Dermis microvascular lymphatic vessel endothelial cell (primary cell): ENCODE data around the gene SH3BGR. TPM values are rescaled to one million over a fixed set of nuclear protein-coding genes. Genes with fewer than 3 reads are reported as not detected.
"Not testable (repeated sequence)": the region's sequence is repeated elsewhere in the genome, so short reads cannot be mapped to it uniquely, and the experiment has no call there.

Experiments
- DNase-seq, 2 donors: peaks; one replicate each; pipeline versions ENCODE4 v3.0.0 to v3.0.0-alpha.2; 2010; ENCODE audit warnings: low read depth in 2 of 2
- total RNA-seq: library from RNA; depleted of rRNA; stranded (reverse); fragments of >200 nt; gene quantifications from 2 replicates; pipeline ENCODE4 v1.2.1, GENCODE V29; 2014

The SH3BGR gene
- total RNA-seq, result 0.13 and 0.51 TPM in 2 replicates

DNA sequence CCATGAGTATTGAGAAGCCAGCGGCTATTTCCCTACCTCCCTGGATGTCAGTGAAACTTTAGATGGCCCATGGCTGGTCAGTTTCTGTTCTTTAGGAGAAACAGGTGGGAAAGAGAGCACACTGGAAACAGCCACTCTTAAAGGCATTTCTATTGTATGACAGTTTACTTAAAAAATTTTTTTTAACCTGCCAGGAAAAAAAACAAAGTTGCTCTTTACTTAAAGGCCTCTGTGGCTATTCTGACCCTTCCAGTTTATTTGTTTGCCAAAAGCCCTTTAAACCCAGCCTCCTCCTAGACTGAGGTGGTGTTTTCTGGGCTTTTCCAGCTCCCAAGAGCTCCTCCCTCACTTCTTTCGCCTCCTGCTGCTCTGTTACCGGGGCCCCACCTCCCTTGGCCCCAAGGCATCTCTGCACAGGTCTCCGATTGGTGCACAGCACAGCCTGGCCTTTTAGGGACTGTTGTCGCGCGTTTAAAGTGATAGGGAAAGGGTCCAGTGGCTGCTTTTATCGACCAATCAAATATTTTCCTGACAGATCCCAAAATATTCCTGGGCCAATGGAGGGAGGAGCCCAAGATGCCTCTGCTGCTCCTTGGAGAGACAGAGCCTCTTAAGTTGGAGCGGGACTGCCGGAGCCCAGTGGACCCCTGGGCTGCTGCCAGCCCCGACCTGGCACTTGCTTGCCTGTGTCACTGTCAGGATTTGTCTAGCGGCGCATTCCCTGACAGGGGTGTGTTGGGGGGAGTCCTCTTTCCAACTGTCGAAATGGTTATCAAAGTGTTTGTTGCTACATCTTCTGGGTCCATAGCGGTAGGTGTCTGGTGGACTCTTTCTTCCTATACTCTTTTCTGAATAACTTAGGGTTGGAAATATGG is at the start of gene SH3BGR:
Gene SH3BGR (plus strand): TSS at position 639 of the 875 bp plus-strand sequence. CDS start 127 bp downstream, at position 766.
- DNase-seq, result no peak

DNA sequence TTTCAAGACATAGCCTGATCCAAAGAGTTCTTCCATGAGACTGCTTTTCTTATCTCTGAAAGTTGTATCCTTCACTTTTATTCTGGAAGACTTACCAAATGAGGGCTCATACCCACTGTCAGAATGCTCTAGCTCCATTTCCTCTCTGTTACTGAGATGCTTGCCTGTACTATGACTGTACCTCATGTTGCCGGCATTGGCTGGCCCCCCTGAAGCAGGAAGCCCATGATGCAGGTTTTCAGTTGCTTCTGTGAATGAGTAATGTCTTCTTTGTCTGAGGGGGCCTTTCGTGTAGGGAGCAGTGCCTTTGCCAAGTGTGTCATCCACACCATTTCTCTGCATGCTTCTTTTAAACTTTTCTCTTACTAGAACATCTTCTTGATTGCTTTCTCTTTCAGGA is 45.7 kb upstream of the SH3BGR start:
- DNase-seq, result no peak

DNA sequence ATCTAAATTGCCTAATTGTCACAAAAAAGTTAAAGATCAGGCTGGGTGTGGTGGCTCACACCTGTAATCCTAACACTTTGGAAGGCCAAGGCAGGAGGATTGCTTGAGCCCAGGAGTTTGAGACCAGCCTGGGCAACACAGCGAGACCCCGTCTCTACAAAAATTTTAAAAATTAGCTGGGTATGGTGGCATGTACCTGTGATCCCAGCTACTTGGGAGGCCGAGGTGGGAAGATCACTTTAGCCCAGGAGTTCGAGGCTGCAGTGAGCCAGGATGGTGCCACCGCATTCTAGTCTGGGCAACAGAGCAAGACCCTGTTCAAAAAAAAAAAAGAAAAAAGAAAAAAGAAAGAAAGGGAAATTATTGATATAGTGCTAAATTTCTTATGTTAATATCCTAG is 32.6 kb upstream of the SH3BGR start:
- DNase-seq, result not testable (repeated sequence)

GRCh38 chr21:39422527-39423241 is 29.1 kb upstream of the SH3BGR start:
- DNase-seq, result no peak

DNA sequence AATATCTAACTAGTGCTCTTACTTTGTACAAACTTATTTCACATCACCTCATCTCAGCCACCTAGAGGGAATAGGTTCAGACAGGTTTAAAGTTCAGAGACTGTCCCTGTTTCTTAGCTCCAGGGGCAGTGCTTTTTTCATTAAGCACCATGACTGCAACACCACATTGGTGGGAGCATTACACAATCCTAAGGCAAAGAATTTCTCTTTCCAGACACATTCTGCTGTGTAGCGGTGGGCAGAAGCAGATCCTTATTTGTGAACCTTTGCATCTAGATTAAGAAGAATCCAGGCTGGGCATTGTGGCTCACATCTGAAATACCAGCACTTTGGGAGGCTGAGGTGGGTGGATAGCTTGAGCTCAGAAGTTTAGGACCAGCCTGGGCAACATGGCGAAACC is 22.3 kb upstream of the SH3BGR start:
- DNase-seq, result no peak

DNA sequence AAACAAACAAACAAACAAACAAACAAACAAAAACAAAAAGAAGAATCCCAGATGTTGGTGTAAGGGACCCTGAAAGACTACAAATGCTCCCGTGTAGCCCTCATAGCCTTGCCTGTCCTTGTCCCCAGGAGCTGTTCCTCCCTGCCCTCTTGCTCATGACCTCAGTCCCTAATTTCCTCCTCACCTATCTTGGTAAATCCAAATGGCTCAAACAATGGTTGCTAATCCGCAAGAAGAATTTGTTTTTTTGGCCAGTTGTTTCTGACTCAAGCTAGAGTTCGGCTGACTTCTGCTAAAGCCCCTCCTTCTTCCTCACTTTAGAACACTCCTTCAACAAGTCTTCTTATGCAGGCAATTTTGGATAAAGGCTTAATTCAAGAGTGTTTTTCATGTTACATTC is 21.8 kb upstream of the SH3BGR start:
- DNase-seq, result no peak

- no peak for DNase-seq
These were observed 21.3 kb upstream of the SH3BGR start for GRCh38 chr21:39430457-39430856.

DNA sequence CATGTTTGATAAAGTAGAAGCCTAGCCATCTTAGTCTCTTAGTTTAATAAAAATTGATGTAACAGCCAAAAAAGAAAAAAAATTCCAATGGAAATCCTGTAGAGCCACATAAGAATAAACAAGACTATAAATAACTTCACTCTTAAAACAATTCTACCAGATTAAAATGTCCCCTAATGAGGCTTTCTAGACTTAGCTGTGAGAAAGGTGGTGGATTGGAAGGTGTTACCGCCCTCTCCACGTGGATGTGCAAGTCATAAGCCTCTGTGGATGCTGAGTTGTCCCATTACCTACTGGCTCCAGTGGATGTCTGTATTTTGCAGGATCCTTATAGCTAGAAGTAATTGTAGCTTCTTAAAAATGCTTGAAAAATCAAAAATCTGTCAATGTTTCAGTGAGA is 20.8 kb upstream of the SH3BGR start:
- no peak for DNase-seq

DNA sequence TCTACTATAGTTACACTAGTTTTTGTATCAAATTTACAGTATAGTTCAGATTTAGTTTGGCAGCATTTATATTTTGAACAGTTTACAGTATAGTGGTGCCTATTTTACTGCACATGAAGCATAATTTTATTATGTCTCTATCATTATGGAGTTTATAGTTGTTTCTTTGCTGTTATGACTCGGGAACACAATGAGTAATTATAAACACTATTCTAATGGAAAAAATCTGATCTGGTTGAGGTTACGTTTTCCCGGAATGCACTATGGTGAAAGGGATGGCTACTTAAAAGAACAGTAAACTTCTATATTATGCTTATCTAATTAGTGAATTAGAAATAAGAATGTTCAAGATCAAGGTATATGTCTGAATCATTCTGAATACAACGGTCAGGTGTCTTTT is 16.8 kb upstream of the SH3BGR start:
- DNase-seq, result no peak

DNA sequence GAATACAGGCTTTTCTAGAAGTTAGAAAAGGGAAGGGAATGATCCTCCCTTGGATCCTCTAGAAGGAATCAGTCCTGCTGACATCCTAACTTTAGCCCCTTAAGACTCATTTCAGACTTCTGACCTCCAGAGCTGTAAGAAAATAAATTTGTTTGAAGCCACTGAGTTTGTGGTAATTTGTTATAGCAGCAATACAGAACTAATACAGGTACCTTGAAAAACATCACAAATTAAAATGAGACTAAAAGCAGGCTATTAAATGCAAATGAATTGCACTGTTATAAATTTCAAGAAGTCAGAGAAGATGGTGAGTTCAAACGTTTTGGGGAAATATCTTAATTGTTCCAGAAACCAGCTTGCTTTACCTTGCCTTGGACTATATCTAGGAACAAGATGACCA is 12.5 kb upstream of the SH3BGR start:
- DNase-seq, result no peak

DNA sequence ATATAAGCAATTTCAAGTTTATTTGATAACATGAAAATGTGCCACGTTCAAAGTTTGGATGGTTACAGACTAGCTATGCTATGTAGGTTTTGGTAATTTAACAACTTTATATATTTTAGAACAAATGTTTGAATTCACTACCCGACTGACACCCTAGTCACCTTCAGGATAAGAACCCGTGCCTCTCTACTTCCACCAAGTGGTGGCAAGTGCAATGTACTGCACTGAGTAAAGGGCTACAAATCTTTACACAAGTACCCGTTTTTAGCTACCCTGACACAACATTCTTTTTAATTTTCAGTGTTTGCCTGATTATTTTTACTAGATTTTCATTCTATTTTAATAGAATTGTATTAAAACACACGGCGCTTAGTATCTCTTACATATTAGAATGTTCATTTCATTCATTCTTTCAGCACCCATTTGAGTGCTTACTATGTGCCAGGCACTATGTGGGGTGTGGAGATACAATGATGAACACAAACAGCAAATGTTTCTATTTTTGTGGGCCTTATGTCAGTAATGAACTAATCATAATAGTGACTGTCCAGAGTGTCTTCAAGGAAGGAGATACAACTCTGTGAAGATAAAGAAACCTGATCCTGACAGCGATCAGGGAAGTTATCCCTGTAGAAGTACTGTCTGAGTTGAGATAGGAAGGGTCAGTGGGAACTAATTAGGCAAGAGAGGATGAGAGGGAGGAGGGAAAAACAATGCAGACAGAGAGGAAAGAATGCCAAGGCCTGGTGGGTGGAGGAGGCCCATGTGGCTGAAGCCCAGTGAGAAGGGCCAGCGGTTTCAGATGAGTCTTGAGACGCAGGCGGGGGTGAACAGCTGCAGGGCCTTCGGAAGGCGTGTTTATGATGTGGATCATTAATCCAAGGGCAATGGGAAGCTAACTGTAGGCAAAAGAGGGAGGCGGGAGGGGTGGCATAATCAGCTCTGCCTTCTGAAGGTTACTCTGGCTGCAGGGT is 10.0 kb upstream of the SH3BGR start:
- DNase-seq, result peak; percentile 37 to 63

GRCh38 chr21:39444421-39445180 is 7.2 kb upstream of the SH3BGR start:
- peak in 1 of 2 donors; percentile 14 for DNase-seq

- peak; percentile 54 to 88 for DNase-seq
These were observed 6.2 kb upstream of the SH3BGR start, which contains the start of gene LCA5L for GRCh38 chr21:39445321-39446269. TSS of gene LCA5L (minus strand) at chr21:39445778. CDS start at chr21:39428493, 17,285 bp downstream.

- DNase-seq, result no peak
These were observed 4.5 kb upstream of the SH3BGR start for GRCh38 chr21:39447264-39447663.

DNA sequence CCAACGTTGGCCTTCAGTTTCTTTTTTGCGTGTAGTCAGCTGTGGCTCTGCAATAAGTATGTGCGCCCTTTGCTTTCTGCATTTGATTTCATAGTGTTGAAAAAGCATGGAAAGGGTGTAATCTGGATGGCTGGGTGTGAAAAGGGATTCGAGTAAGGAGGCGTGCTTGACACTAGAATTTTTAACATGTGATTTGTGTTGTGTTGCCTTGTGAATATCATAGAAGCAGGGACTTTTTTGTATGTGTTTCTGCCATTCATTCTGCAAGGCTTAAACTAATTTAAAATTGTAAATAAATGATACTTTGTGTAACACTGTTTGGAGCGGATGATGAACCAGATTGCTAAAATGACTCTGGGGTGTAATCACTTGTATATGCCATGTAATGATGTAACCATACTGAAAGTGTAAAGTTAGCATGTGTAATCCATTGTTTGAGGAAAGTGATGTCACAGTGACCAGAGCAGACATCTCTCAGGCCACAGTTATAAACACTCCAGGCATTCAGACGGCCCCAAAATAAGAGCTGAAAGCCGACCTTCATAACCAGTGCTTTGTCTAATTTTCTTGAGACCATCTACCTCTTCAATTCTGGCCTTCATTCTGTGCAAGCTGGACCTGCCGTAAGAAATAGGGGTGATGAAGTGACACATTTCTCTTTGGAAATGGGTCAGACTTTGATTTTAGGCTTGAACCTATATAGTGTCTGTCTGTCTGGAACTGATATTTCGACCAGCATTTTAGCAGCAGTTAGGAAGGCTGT is 618 bp downstream of the SH3BGR start:
- DNase-seq, result no peak

DNA sequence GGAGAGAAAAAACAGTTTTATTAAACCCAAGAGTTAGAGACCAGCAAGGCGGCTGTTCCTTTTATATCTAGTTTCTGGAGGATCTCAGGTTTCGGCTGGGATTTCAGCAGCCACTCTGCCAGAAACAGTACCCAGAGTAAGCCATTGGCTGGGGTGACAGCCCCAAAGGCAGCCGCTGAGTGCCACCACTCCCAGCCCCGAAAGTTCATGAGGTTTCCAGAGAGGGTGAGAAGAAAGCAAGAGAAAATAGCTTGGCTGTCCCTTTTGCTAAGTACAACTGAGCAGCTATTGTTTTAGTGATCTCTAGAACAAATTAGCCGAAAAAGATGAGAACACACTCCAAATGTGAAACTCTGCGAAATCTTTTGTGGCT is 1.2 kb downstream of the SH3BGR start:
- DNase-seq, result no peak

DNA sequence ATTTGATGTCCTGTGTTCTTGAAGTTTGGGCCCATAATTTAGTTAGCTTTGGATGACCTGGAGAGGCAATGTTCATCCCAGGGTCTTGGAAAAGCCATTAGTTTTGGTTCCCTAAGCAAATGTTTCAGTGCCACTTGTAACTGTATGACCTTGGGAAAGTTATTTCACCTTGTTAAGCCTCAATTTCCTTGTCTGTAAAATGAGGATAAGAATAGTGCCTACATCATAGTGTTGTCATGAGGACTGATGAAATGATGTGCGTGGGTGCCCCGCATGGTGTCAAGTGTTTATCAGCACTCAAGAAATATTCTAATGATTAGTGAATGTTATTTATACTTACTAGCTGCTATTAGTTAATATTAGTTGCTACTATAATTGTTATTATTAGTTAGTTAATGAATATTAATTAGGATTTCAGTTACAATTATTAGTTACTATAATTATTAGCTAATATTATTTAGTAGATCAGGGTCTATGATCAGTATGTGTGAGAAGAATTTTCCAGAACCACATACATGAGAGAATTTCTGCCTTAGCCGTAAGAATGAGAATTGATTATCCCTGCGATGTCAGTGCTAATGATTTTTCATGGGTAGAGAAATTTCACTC is 1.9 kb downstream of the SH3BGR start:
- DNase-seq, result no peak

DNA sequence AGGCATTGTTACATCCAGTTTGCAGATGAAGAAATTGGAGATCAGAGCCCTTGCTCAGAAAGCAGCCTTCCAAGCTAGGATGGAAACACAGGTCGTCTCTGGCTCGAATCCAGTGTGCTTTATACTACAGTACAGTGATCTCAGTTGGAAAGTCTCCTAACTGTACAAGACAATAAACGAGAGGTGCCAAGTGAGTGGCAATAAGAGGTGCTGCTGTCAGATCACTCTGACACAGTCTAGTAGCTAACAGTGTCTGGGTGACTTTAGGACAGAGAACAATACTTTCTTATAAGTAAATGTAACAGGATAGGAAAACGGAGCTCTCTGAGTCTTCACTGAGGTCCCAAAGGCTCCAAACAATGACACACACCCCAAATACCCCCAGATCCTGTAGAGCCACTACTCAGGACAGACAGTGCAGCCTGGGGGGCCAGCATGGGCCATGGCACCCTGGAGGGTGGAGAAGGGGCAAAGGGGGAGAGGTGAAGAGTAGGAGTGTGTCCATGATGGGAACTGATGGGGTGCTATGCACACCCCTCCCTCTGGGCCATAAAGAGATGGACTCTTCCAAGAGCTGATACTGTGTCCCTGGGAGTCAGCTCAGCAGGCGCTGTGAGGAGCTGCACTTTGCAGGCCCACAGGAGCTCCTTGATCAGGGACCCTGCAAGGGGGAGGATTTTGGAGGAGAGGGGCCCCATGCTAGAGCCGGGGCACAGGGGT is 3.3 kb downstream of the SH3BGR start:
- no peak for DNase-seq
